Activated CD4-positive, alpha-beta T cell treated with anti-CD3 and anti-CD28 coated beads for 36 hours (primary cell): Measurements from ENCODE around the gene KDM5B. TPM values are rescaled to one million over a fixed set of nuclear protein-coding genes. Genes with fewer than 3 reads are reported as not detected.
"Not testable (repeated sequence)": the region's sequence is repeated elsewhere in the genome, so short reads cannot be mapped to it uniquely, and the experiment has no call there.

Experiments
- ATAC-seq: fragments of 200-7000 bp; cut with Tn5 transposase; one replicate; pipeline ENCODE4 v1.10.0; 2021; ENCODE audit warnings: mild to moderate bottlenecking, moderate library complexity
- CTCF ChIA-PET: fragments of 350-600 bp; sonication (Branson Sonifier 250); formaldehyde crosslinking; loops from one replicate; lab custom pipeline; 2021; ENCODE audit warnings: antibody characterized with exemption; lab: Charles Lee
- POLR2A ChIA-PET: fragments of 350-600 bp; sonication (Branson Sonifier 250); formaldehyde crosslinking; loops from one replicate; lab custom pipeline; 2021; ENCODE audit warnings: antibody characterized with exemption, inconsistent platforms; lab: Charles Lee
- DNase-seq: peaks from one replicate; pipeline ENCODE4 v3.0.0-alpha.2; 2020
- H3K27ac Mint-ChIP-seq: one replicate; pipeline ENCODE4 v1.8.0; 2021; ENCODE audit warnings: mixed read lengths
- H3K27me3 Mint-ChIP-seq: one replicate; pipeline ENCODE4 v1.8.0; 2021; ENCODE audit warnings: mixed read lengths
- H3K36me3 Mint-ChIP-seq: one replicate; pipeline ENCODE4 v1.8.0; 2021; ENCODE audit warnings: low read depth, mixed read lengths
- H3K4me1 Mint-ChIP-seq: one replicate; pipeline ENCODE4 v1.8.0; 2021; ENCODE audit warnings: mixed read lengths
- H3K4me3 Mint-ChIP-seq: one replicate; pipeline ENCODE4 v1.8.0; 2021; ENCODE audit warnings: mild to moderate bottlenecking, moderate library complexity, mixed read lengths
- H3K9me3 Mint-ChIP-seq: one replicate; pipeline ENCODE4 v1.8.0; 2021; ENCODE audit warnings: low read depth, mixed read lengths
- intact Hi-C, 2 experiments: fragments of 100-400 bp; cut with DNase I in 1 of 2; cut with micrococcal nuclease in 1 of 2; formaldehyde crosslinking; loops; one replicate each; pipeline versions ENCODE4 v1.14.2 to v1.15.1; 2022 to 2024; cut with DNase I, micrococcal nuclease
- total RNA-seq, 2 experiments: library from RNA; stranded (reverse); gene quantifications; one replicate each; pipeline ENCODE4 v1.2.3, GENCODE V29; 2021

The KDM5B gene
- total RNA-seq, 2 experiments from 2014 or later, result 34.6 to 45.9 TPM

GRCh38 chr1:202837746-202838262 lies 29.6 kb upstream of the KDM5B start:
- intact Hi-C loops, result no loop called here
- no peak for ATAC-seq
- DNase-seq, result no peak
- POLR2A ChIA-PET, result no interaction called here
- Mint-ChIP-seq H3K36me3 (no peaks in the 10 kb centered on the region), H3K4me3 (no peak overlapping the region), H3K27me3 (no peaks in the 10 kb centered on the region), H3K27ac (no peak overlapping the region), H3K9me3 (no peaks in the 10 kb centered on the region), H3K4me1 (peaks cover 34% of the 10 kb centered on the region)
- CTCF ChIA-PET, result interaction anchor here (1.0 to 2.2 kb wide), 2 partner anchors 14 to 28 kb away, joined by 3 to 7 read pairs; no protein-coding TSS in a partner anchor

GRCh38 chr1:202836623-202837403 lies 28.6 kb upstream of the KDM5B start:
- Mint-ChIP-seq H3K4me3 (no peak overlapping the region), H3K27me3 (no peaks in the 10 kb centered on the region), H3K36me3 (no peaks in the 10 kb centered on the region), H3K4me1 (peaks cover 34% of the 10 kb centered on the region), H3K9me3 (no peaks in the 10 kb centered on the region), H3K27ac (no peak overlapping the region)
- DNase-seq, result no peak
- intact Hi-C loops, result no loop called here
- POLR2A ChIA-PET, result no interaction called here
- ATAC-seq, result no peak
- CTCF ChIA-PET, result interaction anchor here (0.6 to 2.2 kb wide), 4 partner anchors 10 to 94 kb away, joined by 3 to 7 read pairs (median 4); no protein-coding TSS in a partner anchor

DNA sequence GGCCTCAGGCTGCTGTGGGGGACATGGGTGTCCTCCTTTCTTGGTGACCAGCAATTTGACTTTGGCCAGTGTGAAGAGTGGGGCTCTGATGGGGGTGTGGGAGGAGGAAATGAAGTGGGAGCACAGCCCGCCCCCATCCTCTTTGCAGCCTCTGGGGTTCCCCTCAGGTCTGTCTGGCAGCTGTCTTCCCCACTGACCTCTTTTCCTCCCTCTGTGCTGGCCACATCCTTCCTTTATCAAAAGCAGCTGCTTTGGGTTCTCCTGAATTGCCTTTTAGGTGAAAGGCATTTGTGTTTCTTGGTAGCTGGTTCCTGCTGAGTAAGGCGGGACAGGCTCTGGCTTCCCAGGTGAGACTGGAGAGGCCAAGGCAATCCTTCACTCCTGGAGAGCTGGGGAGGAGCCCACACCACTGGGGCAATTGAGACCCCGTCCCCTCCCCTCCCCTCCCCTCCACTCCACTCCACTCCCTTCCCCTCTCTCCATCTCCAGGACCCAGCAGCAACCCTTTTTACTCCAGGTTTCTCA lies 27.4 kb upstream of the KDM5B start:
- no peaks in the 10 kb centered on the region for H3K9me3 Mint-ChIP-seq
- DNase-seq (peak; percentile 35), ATAC-seq (peak; percentile 67)
- H3K27ac Mint-ChIP-seq, result no peak overlapping the region
- POLR2A ChIA-PET, result no interaction called here
- H3K4me3 Mint-ChIP-seq, result no peak overlapping the region
- no peaks in the 10 kb centered on the region for H3K27me3 Mint-ChIP-seq
- no peaks in the 10 kb centered on the region for H3K36me3 Mint-ChIP-seq
- H3K4me1 Mint-ChIP-seq, result peaks cover 34% of the 10 kb centered on the region
- intact Hi-C loops, result no loop called here
- CTCF ChIA-PET, result interaction anchor here (0.6 to 2.2 kb wide), 4 partner anchors 9 to 1327 kb away, joined by 3 to 7 read pairs (median 4); no protein-coding TSS in a partner anchor

DNA sequence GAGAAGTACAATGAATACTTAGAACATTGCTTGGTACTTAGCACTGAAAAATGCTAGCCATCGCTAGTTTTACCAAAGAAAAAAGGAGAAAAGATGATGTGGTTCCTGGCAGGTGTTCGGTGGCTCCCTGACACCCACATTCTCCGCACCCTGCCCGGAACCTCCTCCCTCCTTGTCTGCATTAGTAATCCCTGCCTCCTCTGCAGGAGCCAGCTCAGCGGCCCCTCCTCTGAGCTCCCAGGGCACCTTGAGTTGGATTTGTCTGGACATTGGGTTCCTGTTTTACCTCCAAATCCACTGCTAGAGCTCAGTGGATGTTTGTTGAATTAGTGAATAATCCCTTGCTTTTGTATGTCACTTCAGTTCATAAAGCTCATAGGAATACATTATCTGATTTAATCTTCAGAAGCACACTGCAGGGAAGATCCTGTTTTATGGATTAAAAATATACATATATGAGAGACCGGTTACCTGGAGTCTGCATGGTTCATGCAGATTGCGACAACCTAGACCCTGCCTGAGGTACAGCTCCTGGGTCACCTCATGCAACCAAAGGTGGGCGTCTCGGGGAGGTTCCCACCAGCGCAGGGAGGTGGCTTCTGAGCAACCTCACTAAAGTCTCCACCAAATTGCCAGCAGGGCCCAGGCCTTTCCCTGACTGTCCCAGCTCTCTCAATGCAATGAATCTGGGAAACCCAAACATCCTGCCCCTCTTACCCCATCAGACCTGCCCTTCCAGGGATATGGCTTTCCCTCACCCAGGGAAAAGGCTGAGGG lies 26.7 kb upstream of the KDM5B start:
- peak overlapping the region; percentile 27 for H3K27ac Mint-ChIP-seq
- H3K9me3 Mint-ChIP-seq, result no peaks in the 10 kb centered on the region
- peaks cover 34% of the 10 kb centered on the region for H3K4me1 Mint-ChIP-seq
- ChIA-PET CTCF (interaction anchor here (0.6 to 1.3 kb wide), 2 partner anchors 14 to 1328 kb away, joined by 3 read pairs; no protein-coding TSS in a partner anchor), POLR2A (no interaction called here)
- H3K4me3 Mint-ChIP-seq, result no peak overlapping the region
- ATAC-seq (peak; percentile 79), DNase-seq (peak; percentile 67)
- H3K36me3 Mint-ChIP-seq, result no peaks in the 10 kb centered on the region
- no peaks in the 10 kb centered on the region for H3K27me3 Mint-ChIP-seq
- intact Hi-C loops, result no loop called here

DNA sequence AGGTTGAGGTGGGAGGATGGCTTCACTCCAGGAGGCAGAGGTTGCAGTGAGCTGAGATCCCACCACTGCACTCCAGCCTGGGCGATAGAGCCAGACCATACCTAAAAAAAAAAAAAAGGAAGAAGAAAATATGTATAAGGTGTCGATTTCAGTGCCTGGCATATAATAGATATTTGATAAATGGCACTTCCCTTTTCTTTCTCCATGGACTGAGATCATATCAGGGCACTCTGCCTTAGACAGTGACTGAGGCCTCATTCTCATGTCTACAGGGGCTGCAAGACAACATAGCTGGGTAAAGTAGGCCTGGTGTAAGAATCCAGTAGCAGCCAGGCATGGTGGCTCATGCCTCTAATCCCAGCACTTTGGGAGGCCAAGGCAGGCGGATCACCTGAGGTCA lies 23.7 kb upstream of the KDM5B start:
- Mint-ChIP-seq H3K27ac (no peak overlapping the region), H3K27me3 (no peaks in the 10 kb centered on the region), H3K36me3 (no peaks in the 10 kb centered on the region), H3K9me3 (no peaks in the 10 kb centered on the region), H3K4me3 (no peak overlapping the region), H3K4me1 (peaks cover 27% of the 10 kb centered on the region)
- DNase-seq, result no peak
- CTCF ChIA-PET, result no interaction called here
- no peak for ATAC-seq
- POLR2A ChIA-PET, result no interaction called here
- intact Hi-C loops, result no loop called here

DNA sequence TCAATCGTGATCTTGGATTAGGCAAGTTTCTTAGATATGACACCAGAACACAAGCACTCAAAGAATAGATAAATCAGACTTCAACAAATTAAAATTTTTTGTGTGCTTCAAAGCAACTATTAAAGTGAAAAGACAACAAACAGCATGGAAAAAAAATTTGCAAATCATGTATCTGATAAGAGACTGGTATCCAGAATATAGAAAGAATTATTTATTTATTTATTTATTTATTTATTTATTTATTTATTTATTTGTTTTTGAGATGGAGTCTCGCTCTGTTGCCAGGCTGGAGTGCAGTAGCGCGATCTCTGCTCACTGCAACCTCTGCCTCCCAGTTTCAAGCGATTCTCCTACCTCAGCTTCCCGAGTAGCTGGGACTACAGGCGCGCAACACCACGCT lies 21.0 kb upstream of the KDM5B start:
- CTCF ChIA-PET, H3K4me1 Mint-ChIP-seq, H3K27ac Mint-ChIP-seq, H3K36me3 Mint-ChIP-seq, intact Hi-C loops, H3K27me3 Mint-ChIP-seq, POLR2A ChIA-PET, ATAC-seq, DNase-seq, H3K4me3 Mint-ChIP-seq, H3K9me3 Mint-ChIP-seq: not testable (repeated sequence)

- no peaks in the 10 kb centered on the region for H3K4me1 Mint-ChIP-seq
- POLR2A ChIA-PET, result no interaction called here
- no peaks in the 10 kb centered on the region for H3K9me3 Mint-ChIP-seq
- intact Hi-C loops, result no loop called here
- no peak overlapping the region for H3K27ac Mint-ChIP-seq
- DNase-seq (no peak), ATAC-seq (no peak)
- H3K4me3 Mint-ChIP-seq, result no peak overlapping the region
- CTCF ChIA-PET, result interaction anchor here (0.5 to 1.1 kb wide), 2 partner anchors 10 to 31 kb away, joined by 3 to 4 read pairs; no protein-coding TSS in a partner anchor
- no peaks in the 10 kb centered on the region for H3K27me3 Mint-ChIP-seq
- H3K36me3 Mint-ChIP-seq, result no peaks in the 10 kb centered on the region
Measured at GRCh38 chr1:202825748-202826147, 17.5 kb upstream of the KDM5B start.

DNA sequence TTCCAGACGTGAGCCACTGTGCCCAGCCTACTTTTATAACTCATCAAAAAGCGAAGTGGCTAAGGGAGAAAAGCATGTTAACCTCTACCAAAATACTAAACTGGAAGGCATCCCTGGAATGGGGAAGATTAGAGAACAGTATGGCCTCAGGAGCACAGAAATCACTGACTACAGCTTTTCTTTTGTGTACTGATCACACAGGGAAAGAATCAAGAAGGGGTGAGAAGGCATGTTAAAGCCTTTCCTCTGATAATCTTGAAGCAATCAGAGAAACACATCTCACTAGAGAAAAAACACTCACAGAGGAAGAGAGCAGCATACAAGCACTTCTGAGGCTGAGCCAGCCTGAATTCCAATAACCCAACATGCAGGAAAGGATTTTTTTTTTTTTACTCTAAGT lies 13.2 kb upstream of the KDM5B start:
- CTCF ChIA-PET, result no interaction called here
- H3K36me3 Mint-ChIP-seq, result no peaks in the 10 kb centered on the region
- intact Hi-C loops, result no loop called here

GRCh38 chr1:202818819-202819218 lies 10.6 kb upstream of the KDM5B start:
- intact Hi-C loops, result no loop called here
- no peaks in the 10 kb centered on the region for H3K36me3 Mint-ChIP-seq
- no peak overlapping the region for H3K4me3 Mint-ChIP-seq
- H3K9me3 Mint-ChIP-seq, result no peaks in the 10 kb centered on the region
- no peaks in the 10 kb centered on the region for H3K4me1 Mint-ChIP-seq
- no peak for ATAC-seq
- H3K27ac Mint-ChIP-seq, result no peak overlapping the region
- ChIA-PET POLR2A (no interaction called here), CTCF (interaction anchor here (0.6 kb wide), 1 partner anchor 98 kb away, joined by 3 read pairs; no protein-coding TSS in a partner anchor)
- no peak for DNase-seq
- no peaks in the 10 kb centered on the region for H3K27me3 Mint-ChIP-seq

More for the DNA sequence above, 13.2 kb upstream of the KDM5B start:
- ATAC-seq, result no peak
- no peaks in the 10 kb centered on the region for H3K9me3 Mint-ChIP-seq
- no peak overlapping the region for H3K4me3 Mint-ChIP-seq
- DNase-seq, result no peak
- H3K4me1 Mint-ChIP-seq, result no peaks in the 10 kb centered on the region
- no peaks in the 10 kb centered on the region for H3K27me3 Mint-ChIP-seq
- H3K27ac Mint-ChIP-seq, result no peak overlapping the region
- POLR2A ChIA-PET, result no interaction called here

DNA sequence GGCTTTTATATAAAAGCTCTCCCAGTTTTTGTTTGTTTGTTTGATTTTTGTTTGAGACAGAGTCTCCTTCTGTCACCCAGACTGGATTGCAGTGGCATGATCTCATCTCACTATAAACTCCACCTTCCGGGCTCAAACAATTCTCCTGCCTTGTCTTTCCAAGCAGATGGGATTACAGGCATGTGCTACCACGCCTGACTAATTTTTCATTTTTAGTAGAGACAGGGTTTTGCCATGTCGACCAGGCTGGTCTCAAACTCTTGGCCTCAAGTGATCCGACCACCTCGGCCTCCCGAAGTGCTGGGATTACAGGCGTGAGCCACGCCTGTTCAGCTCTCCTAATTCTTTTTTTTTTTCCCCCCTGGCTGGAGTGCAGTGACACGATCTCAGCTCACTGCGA lies 6.9 kb upstream of the KDM5B start:
- no peaks in the 10 kb centered on the region for H3K9me3 Mint-ChIP-seq
- H3K27ac Mint-ChIP-seq, result no peak overlapping the region
- peaks cover 5% of the 10 kb centered on the region for H3K27me3 Mint-ChIP-seq
- CTCF ChIA-PET, result no interaction called here
- H3K4me3 Mint-ChIP-seq, result no peak overlapping the region
- ATAC-seq, result no peak
- intact Hi-C loops, result no loop called here
- H3K36me3 Mint-ChIP-seq, result no peaks in the 10 kb centered on the region
- H3K4me1 Mint-ChIP-seq, result peaks cover 10% of the 10 kb centered on the region
- no peak for DNase-seq
- POLR2A ChIA-PET, result no interaction called here
